ENCODE data around the gene TNFRSF18.

DNA sequence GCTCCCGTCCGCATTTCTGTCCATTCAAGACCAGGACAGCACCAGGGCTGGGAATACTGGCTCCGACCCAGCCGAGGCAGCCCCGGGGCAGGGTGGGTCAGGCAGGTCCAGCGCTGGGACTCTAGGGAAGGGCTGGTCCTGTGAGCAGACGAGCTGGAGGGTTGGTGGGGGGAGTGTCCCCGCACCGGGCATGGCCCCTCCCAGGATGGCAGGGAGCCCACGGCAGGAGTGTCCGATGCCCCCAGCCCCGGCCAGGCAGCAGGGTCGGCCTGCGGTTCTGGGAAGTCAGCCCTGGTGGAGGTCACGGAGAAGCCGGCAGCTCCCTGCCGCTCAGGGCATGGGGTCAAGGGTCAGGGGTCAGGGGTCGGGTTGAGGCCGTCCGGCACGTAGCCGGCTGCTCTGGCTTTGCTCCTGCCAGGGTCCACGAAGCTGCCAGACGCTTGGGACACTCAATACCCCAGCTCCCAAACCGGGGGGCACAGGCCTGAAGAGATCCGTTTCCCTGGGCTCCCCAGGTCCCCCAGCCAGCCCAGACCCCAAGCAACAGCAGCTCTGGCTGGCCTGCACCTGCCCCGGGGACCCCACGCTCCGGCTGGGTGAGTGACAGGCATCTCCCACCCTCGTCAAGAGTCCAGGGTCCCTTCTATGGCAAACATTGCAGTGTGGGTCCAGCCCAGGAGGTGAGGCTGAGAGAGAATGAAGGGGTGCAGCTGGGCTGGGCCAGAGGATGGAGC, 33.4 kb upstream of the TNFRSF18 start:
- no peak for TF ChIP-seq ZNF274 (IDR thresholded peaks at IDR 0.05; ENCODE audit: low read depth, low read length)
- no peak for TF ChIP-seq SUZ12 (IDR thresholded peaks at IDR 0.05; ENCODE audit: extremely low read depth, insufficient read depth, insufficient read length)
